IMR-90 (cell line): Measurements from ENCODE around the gene MUC21. TPM values are rescaled to one million over a fixed set of nuclear protein-coding genes. Genes with fewer than 3 reads are reported as not detected.

Source experiments
- ATAC-seq: fragments of 200-7000 bp; cut with Tn5 transposase; 2 replicates; pipeline ENCODE4 v1.9.1; 2020; ENCODE audit warnings: low read depth, mild to moderate bottlenecking, moderate library complexity
- BruUV-seq: library from RNA; stranded (reverse); fragments of 400-500 nt; replicated peaks from 2 replicates; lab custom pipeline; 2021; lab: Mats Ljungman, UMichigan
- CTCF ChIA-PET: fragments of 300-600 bp; formaldehyde crosslinking; extraction: SDS; loops from one replicate; lab custom pipeline; 2021; ENCODE audit warnings: antibody characterized with exemption; lab: Yijun Ruan, JAX
- POLR2A ChIA-PET: fragments of 300-600 bp; sonication (Branson Sonifier 250); formaldehyde crosslinking; loops from one replicate; lab custom pipeline; 2022; ENCODE audit warnings: antibody characterized with exemption; ENCODE audit not compliant: unreplicated experiment; lab: Charles Lee
- DNase-seq: peaks from one replicate; pipeline ENCODE4 v3.0.0; 2013
- H2AFZ ChIP-seq: replicated peaks from 2 replicates; pipeline ENCODE3; 2013; ENCODE audit warnings: low read length, mild to moderate bottlenecking; ENCODE audit not compliant: poor library complexity
- H2AK5ac ChIP-seq: 2 replicates; pipeline ENCODE4 v1.6.1; 2013; ENCODE audit warnings: low read depth, low read length, inconsistent platforms
- H2AK9ac ChIP-seq: replicated peaks from 2 replicates; pipeline ENCODE3; 2013; ENCODE audit warnings: mild to moderate bottlenecking, low read depth, low read length, moderate library complexity; ENCODE audit not compliant: poor library complexity
- H2BK120ac ChIP-seq: 2 replicates; pipeline ENCODE4 v1.6.1; 2013; ENCODE audit warnings: low read depth, low read length, inconsistent platforms
- H2BK15ac ChIP-seq: 3 replicates; pipeline ENCODE4 v1.6.1; 2013; ENCODE audit warnings: low read depth, low read length, inconsistent platforms
- H2BK20ac ChIP-seq: 2 replicates; pipeline ENCODE4 v1.6.1; 2013; ENCODE audit warnings: low read depth, mild to moderate bottlenecking, inconsistent platforms, low read length, moderate library complexity
- H2BK5ac ChIP-seq: 2 replicates; pipeline ENCODE4 v1.6.1; 2013; ENCODE audit warnings: mild to moderate bottlenecking, low read depth, low read length, inconsistent platforms; ENCODE audit not compliant: poor library complexity, severe bottlenecking
- H3K14ac ChIP-seq: replicated peaks from 2 replicates; pipeline ENCODE4 v1.6.1; 2013; ENCODE audit warnings: low read depth, low read length, inconsistent platforms
- H3K18ac ChIP-seq: 2 replicates; pipeline ENCODE4 v1.6.1; 2013; ENCODE audit warnings: low read depth, low read length, control low read depth
- H3K23ac ChIP-seq: 2 replicates; pipeline ENCODE4 v1.6.1; 2013; ENCODE audit warnings: low read depth, low read length, inconsistent platforms
- H3K27ac ChIP-seq: 2 replicates; pipeline ENCODE4 v1.5.1; 2013; ENCODE audit warnings: mild to moderate bottlenecking, control low read depth, low read length; ENCODE audit not compliant: insufficient read depth
- H3K27me3 ChIP-seq: 2 replicates; pipeline ENCODE4 v1.6.1; 2013; ENCODE audit warnings: low read length; ENCODE audit not compliant: control insufficient read depth, insufficient read depth
- H3K36me3 ChIP-seq: 2 replicates; pipeline ENCODE4 v1.6.1; 2013; ENCODE audit warnings: low read length, mixed read lengths; ENCODE audit not compliant: control insufficient read depth, insufficient read depth
- H3K4ac ChIP-seq: 2 replicates; pipeline ENCODE4 v1.6.1; 2013; ENCODE audit warnings: low read depth, low read length, inconsistent platforms
- H3K4me1 ChIP-seq: 2 replicates; pipeline ENCODE4 v1.6.1; 2013; ENCODE audit warnings: low read length, mixed read lengths; ENCODE audit not compliant: control insufficient read depth, insufficient read depth
- H3K4me2 ChIP-seq: 2 replicates; pipeline ENCODE4 v1.6.1; 2013; ENCODE audit warnings: low read depth, mild to moderate bottlenecking, control low read depth, low read length, moderate library complexity
- H3K4me3 ChIP-seq: 2 replicates; pipeline ENCODE4 v1.5.1; 2013; ENCODE audit warnings: low read depth, mild to moderate bottlenecking, control low read depth, low read length, moderate library complexity; ENCODE audit not compliant: insufficient read depth
- H3K56ac ChIP-seq: 2 replicates; pipeline ENCODE4 v1.6.1; 2013; ENCODE audit warnings: low read length, inconsistent platforms; ENCODE audit not compliant: insufficient read depth; ENCODE audit errors: extremely low read depth
- H3K79me1 ChIP-seq, 2 experiments: 2 replicates each; pipeline ENCODE4 v1.6.1; 2013; ENCODE audit warnings: low read length in 2 of 2, inconsistent platforms in 1 of 2, low read depth in 1 of 2
- H3K9ac ChIP-seq: 2 replicates; pipeline ENCODE4 v1.6.1; 2013; ENCODE audit warnings: low read depth, low read length, control low read depth
- H3K9me1 ChIP-seq: 2 replicates; pipeline ENCODE4 v1.6.1; 2013; ENCODE audit warnings: low read length, inconsistent platforms; ENCODE audit not compliant: insufficient read depth
- H3K9me3 ChIP-seq: 2 replicates; pipeline ENCODE4 v1.6.1; 2013; ENCODE audit warnings: low read length; ENCODE audit not compliant: control insufficient read depth, insufficient read depth
- H4K20me1 ChIP-seq: 2 replicates; pipeline ENCODE4 v1.6.1; 2013; ENCODE audit warnings: low read length, inconsistent platforms; ENCODE audit not compliant: insufficient read depth
- H4K5ac ChIP-seq: 2 replicates; pipeline ENCODE4 v1.6.1; 2013; ENCODE audit warnings: mild to moderate bottlenecking, low read depth, low read length, control low read depth
- H4K8ac ChIP-seq, 2 experiments: 2 replicates each; pipeline ENCODE4 v1.6.1; 2013; ENCODE audit warnings: low read depth in 2 of 2, low read length in 2 of 2, control low read depth in 1 of 2, inconsistent platforms in 1 of 2
- H4K91ac ChIP-seq: 2 replicates; pipeline ENCODE4 v1.6.1; 2013; ENCODE audit warnings: low read depth, low read length, inconsistent platforms; ENCODE audit not compliant: insufficient read depth
- BHLHE40 ChIP-seq: fragments of 150-350 bp; IDR thresholded peaks from 2 replicates; pipeline ENCODE4 v1.6.1; 2016; ENCODE audit warnings: mild to moderate bottlenecking, low read depth, low read length
- FOS ChIP-seq: fragments of 150-350 bp; IDR thresholded peaks from 2 replicates; pipeline ENCODE4 v1.6.1; 2016; ENCODE audit warnings: low read depth, low read length
- NFE2L2 ChIP-seq: fragments of 150-350 bp; IDR thresholded peaks from 2 replicates; pipeline ENCODE4 v1.6.1; 2016; ENCODE audit warnings: low read depth, mild to moderate bottlenecking, low read length
- RCOR1 ChIP-seq: IDR thresholded peaks from 2 replicates; pipeline ENCODE4 v1.6.1; 2012; ENCODE audit warnings: mild to moderate bottlenecking, low read length, improper control_type of control experiment; ENCODE audit not compliant: insufficient replicate concordance
- USF2 ChIP-seq: fragments of 150-350 bp; IDR thresholded peaks from 2 replicates; pipeline ENCODE4 v1.6.1; 2017; ENCODE audit warnings: mild to moderate bottlenecking, antibody characterized with exemption, low read length, low read depth
- WGBS, 2 experiments: methylation state at CpG; one replicate each; pipeline versions ENCODE4 v1.1.5 to v1.1.7; 2013; ENCODE audit warnings: missing lambda C conversion rate in 2 of 2; ENCODE audit not compliant: insufficient read length in 1 of 2; ENCODE audit errors: extremely low coverage in 2 of 2; 5-methylcytosine and 5-hydroxymethylcytosine counted together
- dilution Hi-C: fragments of 300-500 bp; cut with HindIII; formaldehyde crosslinking; loops from one replicate; pipeline ENCODE4 v1.14.3; 2018; ENCODE audit warnings: low sequenced_read_pairs; ENCODE audit not compliant: unreplicated experiment
- in situ Hi-C: fragments of 300-500 bp; cut with MboI; formaldehyde crosslinking; loops from 3 replicates; pipeline ENCODE4 v1.14.3; 2019; ENCODE audit warnings: low sequenced_read_pairs, inconsistent platforms, mixed read lengths
- intact Hi-C: fragments of 100-400 bp; cut with micrococcal nuclease; formaldehyde crosslinking; loops from 2 replicates; pipeline ENCODE4 v1.10.0; 2022
- polyA plus RNA-seq, 3 experiments: library from polyadenylated mRNA; depleted of rRNA; stranded (reverse); fragments of >200 nt; gene quantifications; 2 replicates each; pipeline ENCODE4 v1.2.3, GENCODE V29; 2012; ENCODE audit warnings: low replicate concordance in 1 of 3
- total RNA-seq: library from RNA; depleted of rRNA; stranded (reverse); fragments of >200 nt; gene quantifications from 2 replicates; pipeline ENCODE4 v1.2.3, GENCODE V29; 2012

Gene MUC21
- total and polyA plus RNA-seq, 2 of the 4 experiments (the other 2 are of a cell fraction), result not detected

- Histone ChIP-seq H4K20me1 (no peaks in the 10 kb centered on the region), H3K14ac (no peak overlapping the region), H2AK5ac (no peak overlapping the region), H2BK5ac (no peak overlapping the region), H2BK120ac (no peak overlapping the region), H3K23ac (no peak overlapping the region), H3K9me3 (no peaks in the 10 kb centered on the region), H2BK15ac (no peak overlapping the region), H3K18ac (no peak overlapping the region), H2AK9ac (no peak overlapping the region), H2BK20ac (no peak overlapping the region), H2AFZ (no peak overlapping the region), H3K4me3 (no peak overlapping the region), H3K36me3 (no peaks in the 10 kb centered on the region), H3K27ac (no peak overlapping the region), H3K27me3 (no peaks in the 10 kb centered on the region; the same call in 1 of the 2 replicates), H4K91ac (no peak overlapping the region), H3K4me1 (peaks cover 5% of the 10 kb centered on the region), H3K9ac (no peak overlapping the region), H3K79me1 (no peaks in the 10 kb centered on the region), H3K56ac (no peak overlapping the region), H3K4me2 (peak overlapping the region; percentile 63; the same call in 1 of the 2 replicates), H3K4ac (no peak overlapping the region), H4K8ac (no peak overlapping the region), H3K9me1 (peaks cover 3% of the 10 kb centered on the region; the same call in 1 of the 2 replicates), H4K5ac (no peak overlapping the region)
- TF ChIP-seq BHLHE40, result 0 out of 2 replicates have a peak, but pooled peaks have one; percentile 25
- peak; percentile 80 for TF ChIP-seq FOS
- TF ChIP-seq USF2, result no peak
- TF ChIP-seq RCOR1, result peak; percentile 70
- TF ChIP-seq NFE2L2, result no peak
- in situ Hi-C loops, result no loop called here
- POLR2A ChIA-PET, result no interaction called here
- peak; percentile 93 for DNase-seq
- CTCF ChIA-PET, result interaction anchor here (0.6 to 1.3 kb wide), 2 partner anchors 44 to 63 kb away, joined by 3 to 4 read pairs; no protein-coding TSS in a partner anchor
- peak; percentile 92 for ATAC-seq
- intact Hi-C loops, result no loop called here
- BruUV-seq, result no TSS peak
- dilution Hi-C loops, result no loop called here
- 20% methylated on average over 1 of the region's 8 CpGs; no CpG with 5 or more reads in 1 of the 2 experiments for WGBS, 2 experiments
Measured at GRCh38 chr6:31007694-31008093, 24.2 kb downstream of the MUC21 start.
